ENCODE measurements around the gene HLCS. TPM values are rescaled to one million over a fixed set of nuclear protein-coding genes. Genes with fewer than 3 reads are reported as not detected.

The HLCS gene
- total and polyA plus RNA-seq, 10 of the 15 experiments (the other 5 are each of a cell fraction or from before 2014, with no cell fraction given): 1.5 to 12.7 (median 9.6) TPM

DNA sequence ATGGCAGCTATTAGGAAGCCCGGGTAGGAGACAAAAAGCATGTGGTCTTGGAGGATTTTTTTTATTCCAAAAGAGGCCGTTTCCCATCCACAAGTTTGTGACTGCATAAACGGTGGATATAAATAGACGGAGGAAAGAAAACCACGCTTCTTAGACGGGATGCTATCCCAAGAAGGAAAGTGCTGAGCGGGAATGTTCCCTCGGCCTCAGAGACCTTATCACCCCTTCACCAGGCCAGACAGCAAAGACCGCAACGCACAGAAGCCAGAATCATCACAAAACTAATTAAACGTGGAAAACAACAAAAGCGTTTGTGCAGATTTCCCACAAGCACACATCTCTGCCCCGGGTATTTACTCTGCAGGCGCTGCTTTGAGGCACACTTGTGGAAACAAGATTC lies 43.2 kb downstream of the HLCS start:
- no peaks in the 10 kb centered on the region for H3K4me1 ChIP-seq (ENCODE audit: control insufficient read depth, insufficient read depth, low read length)
- no peak overlapping the region for H2AFZ ChIP-seq (ENCODE audit: control insufficient read depth, low read depth, low read length)
- in situ Hi-C loops (cut with MboI) (no loop called here), intact Hi-C loops (cut with micrococcal nuclease; ENCODE audit: unreplicated experiment) (loop anchor here (10.0 kb wide), 1 partner anchor 778 kb away; no protein-coding TSS in a partner anchor)
- DNase-seq (ENCODE audit: low read depth, low spot score) (no peak), FAIRE-seq (no peak), ATAC-seq (no peak)
- H3K36me3 ChIP-seq (ENCODE audit: control insufficient read depth in 2 of 2, insufficient read depth in 2 of 2, low read length in 1 of 2): peaks cover 0 to 6% of the 10 kb centered on the region in 2 experiments; a peak in 2 of 4 replicates
- 84% methylated on average over 14 of the region's 14 CpGs for WGBS (ENCODE audit: insufficient coverage, insufficient replicate concordance, low lambda C conversion rate, missing lambda C conversion rate)
- no peak overlapping the region for H3K4me3 ChIP-seq
- no peaks in the 10 kb centered on the region for H3K79me2 ChIP-seq (ENCODE audit: control insufficient read depth, insufficient read depth, low read length)
- RAD21 ChIA-PET (ENCODE audit: unreplicated experiment): no interaction called here
- H3K9me3 ChIP-seq (replicated peaks; ENCODE audit: control insufficient read depth, insufficient read depth, low read length): no peaks in the 10 kb centered on the region
- SMC1A ChIA-PET (ENCODE audit: uncharacterized antibody, unreplicated experiment): interaction anchor here (1.0 to 1.4 kb wide), 2 partner anchors 416 to 420 kb away, joined by 3 to 4 read pairs; no protein-coding TSS in a partner anchor
- CTCF ChIA-PET: interaction anchor here (0.7 to 5.9 kb wide), 5 partner anchors 30 to 420 kb away, joined by 3 to 47 read pairs (median 5); no protein-coding TSS in a partner anchor
- no peak overlapping the region for H3K9ac ChIP-seq (ENCODE audit: control insufficient read depth, insufficient read depth, low read length)
- no peaks in the 10 kb centered on the region for H3K27me3 ChIP-seq (replicated peaks in 1 of 2; ENCODE audit: control insufficient read depth in 2 of 2, insufficient read depth in 2 of 2, low read length in 1 of 2)
- TF ChIP-seq, protein P1, sequence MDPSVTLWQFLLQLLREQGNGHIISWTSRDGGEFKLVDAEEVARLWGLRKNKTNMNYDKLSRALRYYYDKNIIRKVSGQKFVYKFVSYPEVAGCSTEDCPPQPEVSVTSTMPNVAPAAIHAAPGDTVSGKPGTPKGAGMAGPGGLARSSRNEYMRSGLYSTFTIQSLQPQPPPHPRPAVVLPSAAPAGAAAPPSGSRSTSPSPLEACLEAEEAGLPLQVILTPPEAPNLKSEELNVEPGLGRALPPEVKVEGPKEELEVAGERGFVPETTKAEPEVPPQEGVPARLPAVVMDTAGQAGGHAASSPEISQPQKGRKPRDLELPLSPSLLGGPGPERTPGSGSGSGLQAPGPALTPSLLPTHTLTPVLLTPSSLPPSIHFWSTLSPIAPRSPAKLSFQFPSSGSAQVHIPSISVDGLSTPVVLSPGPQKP (IDR thresholded peaks at IDR 0.05; ENCODE audit: low read depth, low read length): no peak
- no peaks in the 10 kb centered on the region for H4K20me1 ChIP-seq (ENCODE audit: control insufficient read depth, insufficient read depth)
- POLR2A ChIA-PET: interaction anchor here (0.8 kb wide), 1 partner anchor 13 kb away, joined by 3 read pairs; no protein-coding TSS in a partner anchor
- no TSS peak for BruUV-seq (replicated peaks)
- no peak overlapping the region for H3K4me2 ChIP-seq (ENCODE audit: control insufficient read depth, insufficient read depth)
- no peak overlapping the region for H3K27ac ChIP-seq (ENCODE audit: control insufficient read depth, insufficient read depth)

DNA sequence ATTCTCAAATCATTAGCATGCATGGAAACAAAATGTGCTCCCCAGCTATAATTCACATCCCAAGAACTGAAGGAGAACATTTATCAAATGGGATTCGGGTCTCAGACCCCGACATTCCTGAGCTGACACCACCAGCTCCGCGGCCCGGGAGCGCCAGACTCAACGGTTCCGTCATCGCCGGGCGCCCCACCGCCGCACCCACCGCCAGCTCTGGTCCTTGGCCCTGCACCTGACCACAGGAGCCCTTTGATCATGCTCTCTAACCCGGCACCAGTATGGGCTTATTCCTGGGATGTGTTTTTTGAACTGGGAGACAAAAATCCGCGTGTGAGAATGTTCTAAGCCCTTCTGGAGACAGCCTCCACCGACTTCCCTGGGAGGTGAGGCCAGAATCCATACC lies 43.6 kb downstream of the HLCS start:
- DNase-seq (ENCODE audit: low read depth, low spot score): no peak
- WGBS (ENCODE audit: insufficient coverage, insufficient replicate concordance, low lambda C conversion rate, missing lambda C conversion rate): 87% methylated on average over 18 of the region's 18 CpGs
- H3K9ac ChIP-seq (ENCODE audit: control insufficient read depth, insufficient read depth, low read length): no peak overlapping the region
- no peak for ATAC-seq
- no peak overlapping the region for H2AFZ ChIP-seq (ENCODE audit: control insufficient read depth, low read depth, low read length)
- in situ Hi-C loops (cut with MboI) (no loop called here), intact Hi-C loops (cut with micrococcal nuclease; ENCODE audit: unreplicated experiment) (loop anchor here (10.0 kb wide), 1 partner anchor 778 kb away; no protein-coding TSS in a partner anchor)
- no peak for FAIRE-seq
- no peaks in the 10 kb centered on the region for H3K79me2 ChIP-seq (ENCODE audit: control insufficient read depth, insufficient read depth, low read length)
- ChIA-PET CTCF (interaction anchor here (1.8 kb wide), 1 partner anchor 292 kb away, joined by 4 read pairs; no protein-coding TSS in a partner anchor), RAD21 (ENCODE audit: unreplicated experiment) (no interaction called here), SMC1A (ENCODE audit: uncharacterized antibody, unreplicated experiment) (interaction anchor here (0.9 kb wide), 1 partner anchor 1368 kb away, joined by 3 read pairs; no protein-coding TSS in a partner anchor), POLR2A (interaction anchor here (0.8 kb wide), 1 partner anchor 13 kb away, joined by 3 read pairs; no protein-coding TSS in a partner anchor)
- H3K27me3 ChIP-seq (replicated peaks in 1 of 2; ENCODE audit: control insufficient read depth in 2 of 2, insufficient read depth in 2 of 2, low read length in 1 of 2): no peaks in the 10 kb centered on the region
- no peak overlapping the region for H3K4me3 ChIP-seq
- BruUV-seq (replicated peaks): no TSS peak
- no peak overlapping the region for H3K4me2 ChIP-seq (ENCODE audit: control insufficient read depth, insufficient read depth)
- H3K27ac ChIP-seq (ENCODE audit: control insufficient read depth, insufficient read depth): no peak overlapping the region
- H3K9me3 ChIP-seq (replicated peaks; ENCODE audit: control insufficient read depth, insufficient read depth, low read length): no peaks in the 10 kb centered on the region
- no peaks in the 10 kb centered on the region for H4K20me1 ChIP-seq (ENCODE audit: control insufficient read depth, insufficient read depth)
- no peaks in the 10 kb centered on the region for H3K4me1 ChIP-seq (ENCODE audit: control insufficient read depth, insufficient read depth, low read length)
- peaks cover 0 to 6% of the 10 kb centered on the region in 2 experiments; a peak in 2 of 4 replicates for H3K36me3 ChIP-seq (ENCODE audit: control insufficient read depth in 2 of 2, insufficient read depth in 2 of 2, low read length in 1 of 2)
- TF ChIP-seq ATF7 (IDR thresholded peaks at IDR 0.05; ENCODE audit: low read depth): no peak
- no peak for TF ChIP-seq YY1 (IDR thresholded peaks at IDR 0.05; ENCODE audit: low read depth, low read length)
- TF ChIP-seq ZNF622 (IDR thresholded peaks at IDR 0.05): no peak
- no peak for TF ChIP-seq KAT2A (conservative IDR thresholded peaks at IDR 0.05; ENCODE audit: control insufficient read depth, low read depth, low read length)
- TF ChIP-seq ETV6 (conservative IDR thresholded peaks at IDR 0.05 in 1 of 2, IDR thresholded peaks at IDR 0.05 in 1 of 2; ENCODE audit: borderline replicate concordance in 1 of 2, low read depth in 1 of 2): no peak
- TF ChIP-seq ZZZ3 (IDR thresholded peaks at IDR 0.05; ENCODE audit: control insufficient read depth, insufficient read length, low read depth): no peak
- no peak for TF ChIP-seq BCL11A (IDR thresholded peaks at IDR 0.05; ENCODE audit: low read depth, low read length)
- no peak for TF ChIP-seq GATAD2B (conservative IDR thresholded peaks at IDR 0.05; ENCODE audit: low read depth)
- TF ChIP-seq CBX5 (IDR thresholded peaks at IDR 0.05; ENCODE audit: low read depth): no peak
- no peak for TF ChIP-seq ASH2L (IDR thresholded peaks at IDR 0.05; ENCODE audit: borderline replicate concordance, low read depth)
- no peak for TF ChIP-seq POLR2AphosphoS2 (IDR thresholded peaks at IDR 0.05; ENCODE audit: low read depth, low read length)
- TF ChIP-seq, protein P2, sequence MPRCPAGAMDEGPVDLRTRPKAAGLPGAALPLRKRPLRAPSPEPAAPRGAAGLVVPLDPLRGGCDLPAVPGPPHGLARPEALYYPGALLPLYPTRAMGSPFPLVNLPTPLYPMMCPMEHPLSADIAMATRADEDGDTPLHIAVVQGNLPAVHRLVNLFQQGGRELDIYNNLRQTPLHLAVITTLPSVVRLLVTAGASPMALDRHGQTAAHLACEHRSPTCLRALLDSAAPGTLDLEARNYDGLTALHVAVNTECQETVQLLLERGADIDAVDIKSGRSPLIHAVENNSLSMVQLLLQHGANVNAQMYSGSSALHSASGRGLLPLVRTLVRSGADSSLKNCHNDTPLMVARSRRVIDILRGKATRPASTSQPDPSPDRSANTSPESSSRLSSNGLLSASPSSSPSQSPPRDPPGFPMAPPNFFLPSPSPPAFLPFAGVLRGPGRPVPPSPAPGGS (IDR thresholded peaks at IDR 0.05; ENCODE audit: borderline replicate concordance, insufficient read depth, low read depth, low read length, poor library complexity, severe bottlenecking): no peak

Measured in GM12878 (cell line).